Erythroblast (primary cell): ENCODE data around the gene GSTO2.

Source experiments
- GATA1 ChIP-seq: IDR thresholded peaks from 2 replicates; pipeline ENCODE4 v1.6.1; 2011; ENCODE audit warnings: low read depth, mild to moderate bottlenecking, control low read depth, low read length, moderate library complexity
- POLR2A ChIP-seq: IDR thresholded peaks from 2 replicates; pipeline ENCODE4 v1.6.1; 2011; ENCODE audit warnings: mild to moderate bottlenecking, low read length

DNA sequence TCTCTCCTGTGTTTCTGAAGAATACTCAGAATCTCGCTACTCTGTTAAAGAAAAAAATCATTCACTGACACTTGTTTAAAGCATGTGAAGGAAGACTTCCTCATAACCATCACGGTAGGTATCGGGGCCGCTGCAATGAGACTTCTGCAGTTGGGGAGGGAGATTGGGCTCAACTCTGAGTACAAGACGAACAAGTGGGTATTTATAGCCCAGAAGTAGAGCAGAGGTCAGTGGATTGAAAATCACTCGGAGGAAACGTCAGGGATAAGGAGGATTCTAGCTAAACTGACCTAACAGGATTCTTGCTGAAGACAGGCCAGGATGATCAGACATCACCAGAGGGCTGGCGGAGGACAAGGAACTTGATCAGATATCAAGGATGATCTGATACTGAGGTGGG, 35.9 kb downstream of the GSTO2 start:
- TF ChIP-seq POLR2A, result no peak
- TF ChIP-seq GATA1, result no peak
